GM18526 (cell line): ENCODE measurements around the gene DPP4.

ENCODE experiments used
- POLR2A ChIP-seq: IDR thresholded peaks from 3 replicates; pipeline ENCODE4 v1.6.1; 2011; ENCODE audit not compliant: insufficient read length; ENCODE audit errors: extremely low read depth

DPP4 gene

DNA sequence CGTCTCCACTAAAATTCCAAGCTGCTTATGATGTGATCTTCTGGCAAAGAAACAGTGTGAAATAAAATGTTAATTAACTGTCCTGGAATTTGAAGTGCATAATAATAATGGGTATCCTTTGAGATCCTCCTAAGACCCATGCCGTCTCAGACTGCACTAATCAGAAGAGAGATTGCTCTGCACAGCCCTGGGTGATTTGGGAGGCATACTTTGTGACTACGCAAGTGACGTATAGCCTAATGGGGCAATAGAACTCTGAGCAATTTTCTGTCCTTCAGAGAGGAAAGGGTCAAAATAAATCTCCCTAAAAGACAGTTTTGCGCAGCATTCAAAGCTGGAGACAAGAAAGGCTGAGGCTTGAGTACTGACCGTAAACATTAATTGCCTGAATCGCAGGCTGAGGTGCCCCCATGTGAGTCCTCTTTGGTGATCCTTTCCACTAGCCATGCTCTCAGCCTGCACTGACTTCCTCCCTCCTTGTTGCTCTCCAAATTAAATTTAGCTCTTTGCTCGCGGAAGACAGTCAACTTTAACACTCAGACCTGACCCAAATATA, 76.0 kb downstream of the DPP4 start:
- TF ChIP-seq POLR2A, result no peak

DNA sequence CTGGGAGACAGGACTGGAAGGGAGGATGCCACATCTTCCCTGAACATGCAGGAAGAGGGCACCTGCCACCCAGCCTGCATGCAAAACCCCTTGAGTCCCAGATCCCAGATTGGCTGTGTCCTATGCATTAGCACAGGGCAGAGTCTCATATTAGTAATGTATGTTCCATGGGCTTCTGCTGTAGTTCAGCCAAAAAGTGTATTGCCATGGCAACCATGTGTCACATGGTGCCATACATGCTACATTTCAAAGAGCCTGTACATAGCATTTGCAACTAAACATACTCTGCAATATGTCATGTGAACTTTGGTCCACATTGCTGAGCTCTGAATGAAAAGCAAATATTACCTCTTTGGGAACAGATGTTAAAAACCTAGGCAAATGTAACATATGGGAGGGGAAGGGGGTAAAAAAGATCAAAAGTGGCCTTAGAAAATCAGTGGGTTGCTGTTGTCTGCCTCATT, 78.4 kb downstream of the DPP4 start:
- TF ChIP-seq POLR2A, result no peak

DNA sequence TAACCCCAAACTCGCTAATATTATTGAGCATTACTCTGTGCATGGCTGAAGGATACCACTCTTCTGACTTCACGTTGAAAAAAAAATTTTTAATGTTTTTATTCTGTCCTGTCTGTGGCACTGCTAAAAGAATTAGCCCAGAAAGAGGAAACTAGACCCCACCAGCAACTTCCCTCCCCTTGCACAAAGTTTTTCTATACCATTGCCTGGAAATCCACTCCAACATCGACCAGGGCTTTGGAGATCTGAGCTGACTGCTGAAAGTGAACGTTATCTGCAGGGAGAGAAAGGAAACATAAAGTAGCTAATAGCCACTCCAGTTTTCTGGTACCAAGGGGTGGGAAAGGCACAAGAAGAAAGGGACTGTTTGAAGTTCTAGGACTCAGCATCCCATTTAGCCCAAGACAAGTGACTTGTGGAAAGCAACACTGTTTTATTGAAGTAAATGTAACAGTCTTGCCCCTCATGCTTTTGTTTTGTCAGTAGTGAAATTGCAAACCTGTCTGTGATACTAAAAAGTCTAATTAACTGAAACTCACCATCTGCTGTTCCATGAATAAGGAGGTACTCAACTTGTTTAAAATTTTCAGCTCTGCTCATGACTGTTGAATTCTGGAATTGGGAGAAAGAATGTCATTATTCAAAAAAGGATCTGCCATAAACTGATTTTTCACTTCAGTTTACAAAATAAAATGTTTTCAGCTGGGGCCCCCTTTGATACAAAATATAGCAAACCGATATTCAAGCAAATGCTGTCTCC, 79.1 kb downstream of the DPP4 start:
- no peak for TF ChIP-seq POLR2A

DNA sequence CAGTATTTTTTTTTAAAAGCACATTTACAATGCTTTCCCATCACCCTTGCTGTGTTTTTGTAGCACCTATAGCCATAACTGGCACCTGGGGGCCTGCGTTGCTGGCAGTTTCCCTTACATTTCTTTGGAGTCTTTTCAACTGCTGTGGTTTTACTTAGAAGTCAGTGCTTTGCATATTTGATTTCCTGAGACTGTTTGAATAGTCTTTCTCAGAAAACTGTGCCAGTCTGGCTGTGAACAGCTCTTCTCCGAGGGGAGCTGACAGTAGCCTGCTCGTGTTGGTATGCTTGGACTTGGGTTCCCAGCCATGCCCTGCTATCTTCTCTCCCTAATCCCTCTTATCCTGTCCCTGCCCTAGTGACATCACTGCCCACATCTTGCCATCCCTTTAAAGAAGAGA, 81.5 kb downstream of the DPP4 start:
- no peak for TF ChIP-seq POLR2A

DNA sequence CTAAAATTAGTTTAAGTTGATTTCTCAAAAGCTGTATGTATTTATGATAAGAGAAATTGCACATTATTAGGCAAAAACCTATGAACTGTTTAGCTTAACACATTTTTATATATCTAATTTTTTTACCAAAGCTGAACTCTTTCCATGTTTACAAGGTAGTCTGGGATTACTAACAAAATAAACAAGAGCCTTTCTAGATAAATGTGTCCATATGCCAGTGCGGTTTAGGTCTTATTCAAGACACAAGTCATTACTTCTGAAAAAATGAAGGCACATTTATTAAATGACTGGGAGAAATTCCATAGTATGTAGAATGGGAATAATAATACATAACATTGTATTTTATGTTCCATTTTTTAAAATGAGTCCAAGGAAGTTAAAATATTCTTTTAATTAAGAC, 82.0 kb downstream of the DPP4 start:
- no peak for TF ChIP-seq POLR2A

DNA sequence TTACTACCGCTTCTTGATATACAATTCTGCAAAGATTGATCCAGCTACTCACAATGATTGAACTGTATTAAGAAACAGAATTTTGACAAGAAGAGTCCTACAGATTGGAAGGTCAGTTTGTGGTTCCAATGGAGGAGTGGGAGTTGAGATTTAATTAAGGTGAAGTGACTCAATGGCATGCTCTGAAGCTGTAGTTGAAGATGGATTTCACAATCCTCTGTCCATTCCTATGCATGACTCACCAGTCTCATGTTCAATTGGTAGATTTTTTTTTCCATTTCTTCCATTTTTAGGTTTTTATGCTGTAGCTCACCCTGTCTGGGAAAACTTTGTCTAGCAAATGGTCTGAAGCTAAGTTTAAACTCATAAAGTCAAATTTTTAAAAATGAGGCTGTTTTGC, 83.3 kb downstream of the DPP4 start:
- TF ChIP-seq POLR2A, result no peak

DNA sequence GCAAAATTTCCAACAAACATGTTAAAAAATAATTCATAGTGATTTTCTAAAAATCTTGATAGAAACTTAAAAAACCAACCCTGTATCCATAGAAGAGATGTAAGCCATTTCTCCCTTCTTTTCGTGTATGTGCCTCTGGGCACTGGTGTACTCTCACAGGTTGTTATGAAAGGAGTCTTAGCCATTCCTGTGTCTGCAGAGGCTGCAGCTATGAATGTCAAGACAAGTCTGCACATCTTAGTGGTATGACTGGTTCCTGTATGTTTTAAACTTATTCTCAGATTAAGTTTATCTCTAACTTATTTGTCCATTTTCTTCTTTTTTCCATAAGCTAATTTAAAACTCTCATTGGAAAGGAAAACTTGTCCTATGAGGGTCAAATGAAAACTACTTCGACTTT, 84.0 kb downstream of the DPP4 start:
- no peak for TF ChIP-seq POLR2A

DNA sequence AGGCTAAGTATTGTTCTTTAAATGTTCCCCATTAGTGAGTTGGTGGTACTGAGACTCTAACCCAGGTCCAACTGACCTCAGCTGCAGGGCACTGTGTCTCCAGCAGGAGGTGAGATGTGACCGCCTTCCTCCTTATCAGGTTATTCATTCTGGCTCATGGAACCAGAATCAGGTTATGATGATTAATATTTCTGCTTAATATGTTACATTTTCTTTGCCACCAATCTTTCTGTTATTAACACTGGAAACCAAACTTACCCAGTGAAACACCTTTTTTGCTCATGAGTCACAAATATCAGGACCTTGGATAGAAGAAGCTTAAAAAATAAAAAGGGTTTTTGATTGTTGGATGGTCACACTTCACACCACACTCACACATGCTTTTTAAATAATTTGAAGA, 85.4 kb downstream of the DPP4 start:
- TF ChIP-seq POLR2A, result no peak

DNA sequence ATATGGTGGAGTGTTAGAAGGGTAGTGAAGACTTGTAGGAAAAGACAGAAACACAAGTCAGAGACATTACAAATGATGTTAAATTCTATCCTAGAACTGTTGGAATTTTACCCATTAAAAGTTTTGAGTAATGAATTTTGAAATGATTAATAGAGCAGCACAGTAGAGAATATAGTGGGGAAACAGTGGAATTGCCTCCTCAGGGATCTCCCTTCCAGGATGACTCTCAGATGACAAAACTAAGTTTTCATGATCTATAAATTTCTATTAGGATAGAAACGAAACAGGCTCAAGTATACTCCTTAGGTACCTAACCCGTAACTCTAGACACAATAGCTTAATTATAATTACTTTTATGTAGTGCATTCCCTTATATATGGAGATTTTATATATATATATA, 86.7 kb downstream of the DPP4 start:
- TF ChIP-seq POLR2A, result no peak

DNA sequence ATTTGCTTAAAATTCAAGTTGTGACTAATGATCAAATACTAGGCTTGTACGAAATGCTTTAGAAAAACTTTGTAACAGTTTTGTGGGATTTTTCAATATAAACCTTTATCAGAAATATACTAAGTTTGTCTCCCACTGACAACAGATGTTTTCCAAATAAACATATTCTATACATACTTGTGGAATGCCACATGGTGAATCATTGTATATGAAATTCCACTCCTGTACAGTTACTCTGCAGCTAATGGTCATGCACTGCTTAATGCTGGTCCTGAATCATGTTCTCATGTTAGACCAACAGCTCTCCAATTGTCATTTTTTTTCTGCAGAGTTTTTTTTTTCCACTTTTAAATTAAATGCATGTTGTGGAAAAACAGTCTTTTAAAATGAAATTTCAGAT, 90.1 kb downstream of the DPP4 start:
- TF ChIP-seq POLR2A, result no peak

DNA sequence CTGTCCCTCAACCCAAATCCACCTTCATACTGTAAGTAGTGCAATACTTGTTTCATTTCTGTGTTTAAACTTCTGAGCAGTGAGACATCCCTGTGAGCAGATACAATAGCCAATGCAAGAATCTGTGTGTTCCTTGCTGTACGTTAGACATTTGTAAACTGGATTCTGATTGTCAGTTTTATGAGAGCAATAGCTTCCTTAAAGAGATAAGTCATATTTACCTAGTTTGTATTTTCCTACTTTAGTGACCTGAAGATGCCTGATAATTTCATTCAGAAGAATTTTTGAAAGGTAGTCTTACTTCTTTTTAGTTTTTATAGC, 90.7 kb downstream of the DPP4 start:
- TF ChIP-seq POLR2A, result no peak

DNA sequence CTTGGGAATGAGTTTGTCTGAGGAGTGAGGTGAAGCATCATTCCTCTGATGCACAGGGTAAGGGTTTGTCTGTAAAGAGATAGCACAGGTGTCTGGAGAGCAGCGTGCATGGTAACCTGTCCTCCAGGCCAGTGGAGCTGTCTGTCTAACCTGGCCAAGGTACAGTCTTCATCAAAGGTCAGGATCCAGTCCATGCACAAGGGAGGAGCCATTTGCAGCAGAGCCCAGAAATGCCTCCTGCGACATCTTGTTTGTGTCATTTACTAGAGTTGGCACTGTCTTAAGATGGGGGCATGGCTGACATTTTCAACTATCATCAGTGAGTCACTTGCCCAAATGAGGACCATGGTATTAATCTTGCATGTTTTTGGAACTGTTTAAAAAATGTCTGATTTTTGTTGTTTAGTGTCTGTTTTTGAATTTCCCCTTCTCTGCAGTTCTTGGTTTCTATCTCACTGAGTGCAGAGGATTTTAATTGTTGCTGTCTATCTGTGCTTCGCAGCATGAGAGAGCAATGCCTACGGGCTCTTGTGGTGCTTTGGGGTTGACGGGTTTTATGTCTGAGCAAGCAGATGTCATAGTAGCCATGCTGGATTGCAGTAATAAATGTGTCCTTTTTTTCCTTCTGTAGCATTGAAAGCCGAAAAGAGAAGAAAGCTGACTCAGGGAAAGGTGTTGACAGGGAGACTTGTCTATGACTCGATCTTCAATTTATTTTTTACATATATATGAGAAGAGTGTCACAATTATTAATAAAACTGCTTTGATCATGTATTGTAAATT, 91.3 kb downstream of the DPP4 start:
- no peak for TF ChIP-seq POLR2A

DNA sequence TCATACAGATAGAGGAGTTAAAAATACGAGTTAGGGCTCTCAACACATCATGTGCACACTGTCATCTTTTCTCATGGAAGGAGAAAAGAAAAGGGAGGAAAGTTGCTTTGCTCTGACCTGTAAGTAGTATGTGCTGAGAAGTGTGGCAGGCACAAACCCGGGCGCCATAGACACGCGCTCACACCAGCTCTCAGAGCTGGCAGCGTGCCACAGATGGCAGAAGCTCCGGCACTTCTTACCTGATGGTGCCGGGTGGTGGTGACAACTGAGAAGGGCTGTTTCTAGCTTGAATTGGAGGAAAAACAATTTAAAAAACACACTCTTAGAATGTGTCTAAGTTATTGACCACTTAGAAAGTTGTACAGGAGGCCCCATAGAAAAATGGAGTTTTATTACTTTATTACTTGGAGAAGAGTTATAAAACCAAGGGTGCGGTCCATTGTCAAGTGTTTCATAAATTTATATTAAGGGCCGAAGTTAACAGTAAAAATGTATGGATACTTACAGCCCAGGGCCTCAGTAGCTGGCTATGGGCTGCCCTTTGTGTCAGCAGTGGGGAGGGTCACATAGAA, 92.2 kb downstream of the DPP4 start:
- no peak for TF ChIP-seq POLR2A

DNA sequence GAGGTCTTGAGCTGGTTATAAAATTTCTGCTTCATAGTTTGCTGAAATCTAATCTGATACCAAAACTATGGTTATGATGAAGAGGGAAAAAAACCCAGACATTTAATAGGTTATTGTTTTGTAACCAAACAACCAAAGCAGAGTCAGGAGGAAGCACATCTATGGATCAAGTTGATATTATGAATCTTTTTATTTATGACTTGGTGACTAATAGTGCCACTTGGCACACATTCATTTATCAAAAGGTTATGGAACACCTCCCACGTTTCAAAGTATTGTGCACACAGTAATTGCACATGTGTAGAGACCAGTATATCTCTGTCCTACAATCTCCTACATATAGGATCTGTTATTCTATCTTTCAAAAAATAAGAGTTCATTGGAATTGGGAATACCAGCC, 93.0 kb downstream of the DPP4 start:
- no peak for TF ChIP-seq POLR2A

DNA sequence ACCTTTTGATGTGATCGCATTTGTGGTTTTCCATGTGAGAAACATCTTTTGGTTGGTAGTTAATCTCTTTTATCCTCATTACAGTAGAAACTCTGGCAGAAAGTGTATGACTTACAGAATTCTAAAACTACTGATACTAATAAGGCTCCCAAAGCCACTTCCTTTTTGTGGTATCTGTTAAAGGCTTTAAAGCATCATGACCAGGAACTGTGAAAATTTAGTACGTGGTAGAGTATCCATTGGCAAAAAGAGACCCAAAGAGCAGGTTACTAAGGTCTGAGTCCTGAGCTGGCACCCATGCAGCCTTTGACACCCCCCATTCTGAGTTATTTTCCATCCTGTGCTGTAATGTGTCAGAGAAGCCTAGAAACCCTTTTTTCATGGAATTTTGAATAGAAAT, 94.5 kb downstream of the DPP4 start:
- no peak for TF ChIP-seq POLR2A

DNA sequence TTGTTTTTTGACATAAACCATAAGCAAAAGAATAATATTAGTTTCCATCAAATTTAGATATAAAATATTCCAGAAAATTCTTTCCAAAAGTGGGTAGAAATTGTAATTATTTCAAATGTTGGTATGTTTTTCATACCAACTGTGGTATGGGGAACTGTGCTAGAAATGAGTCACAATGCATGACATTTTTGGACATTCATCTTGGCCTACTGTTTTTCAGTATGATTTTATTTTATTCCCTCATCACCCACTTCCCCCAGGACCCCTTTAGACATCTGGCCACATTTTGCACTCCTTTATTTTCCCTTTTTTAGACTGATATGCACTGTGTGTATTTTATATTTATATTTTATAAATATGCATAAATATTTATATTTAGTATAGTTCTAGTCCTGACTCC, 97.1 kb downstream of the DPP4 start:
- no peak for TF ChIP-seq POLR2A
